HFFc6 (cell line): ENCODE data around the gene TLCD3B. TPM values are rescaled to one million over a fixed set of nuclear protein-coding genes. Genes with fewer than 3 reads are reported as not detected.

Source experiments
- DNase-seq: peaks from one replicate; pipeline ENCODE4 v3.0.0-alpha.2; 2018
- H3K27ac Mint-ChIP-seq: 2 replicates; pipeline ENCODE4 v1.8.0; 2020; ENCODE audit warnings: mild to moderate bottlenecking, mixed read lengths
- H3K27me3 Mint-ChIP-seq: 2 replicates; pipeline ENCODE4 v1.8.0; 2021; ENCODE audit warnings: mild to moderate bottlenecking, moderate library complexity, mixed read lengths; ENCODE audit not compliant: insufficient read depth
- H3K36me3 Mint-ChIP-seq: 2 replicates; pipeline ENCODE4 v1.8.0; 2021; ENCODE audit warnings: low read depth, mixed read lengths
- H3K4me1 Mint-ChIP-seq: 2 replicates; pipeline ENCODE4 v1.8.0; 2020; ENCODE audit warnings: low read depth, mixed read lengths
- H3K4me3 Mint-ChIP-seq: 2 replicates; pipeline ENCODE4 v1.8.0; 2020; ENCODE audit warnings: mild to moderate bottlenecking, moderate library complexity, mixed read lengths
- H3K9me3 Mint-ChIP-seq: 2 replicates; pipeline ENCODE4 v1.8.0; 2020; ENCODE audit warnings: mild to moderate bottlenecking, mixed read lengths
- CTCF ChIP-seq: fragments of 200-600 bp; sonication (generic); IDR thresholded peaks from 2 replicates; pipeline ENCODE4 v1.5.0; 2021; ENCODE audit warnings: antibody characterized with exemption, mild to moderate bottlenecking
- total RNA-seq, 6 experiments: library from RNA; stranded (reverse); fragmentation: NEBNext Ultra II Directional; extraction: Animal tissue kit (Norgen Biotek cat#: 25700); gene quantifications; 2 replicates in 1 of 6; 3 replicates in 5 of 6; pipeline ENCODE4 v1.2.3, GENCODE V29; 2021

The TLCD3B gene
- total RNA-seq, 6 experiments from 2014 or later, result 0.28 to 0.39 (median 0.33) TPM; not detected in 2

DNA sequence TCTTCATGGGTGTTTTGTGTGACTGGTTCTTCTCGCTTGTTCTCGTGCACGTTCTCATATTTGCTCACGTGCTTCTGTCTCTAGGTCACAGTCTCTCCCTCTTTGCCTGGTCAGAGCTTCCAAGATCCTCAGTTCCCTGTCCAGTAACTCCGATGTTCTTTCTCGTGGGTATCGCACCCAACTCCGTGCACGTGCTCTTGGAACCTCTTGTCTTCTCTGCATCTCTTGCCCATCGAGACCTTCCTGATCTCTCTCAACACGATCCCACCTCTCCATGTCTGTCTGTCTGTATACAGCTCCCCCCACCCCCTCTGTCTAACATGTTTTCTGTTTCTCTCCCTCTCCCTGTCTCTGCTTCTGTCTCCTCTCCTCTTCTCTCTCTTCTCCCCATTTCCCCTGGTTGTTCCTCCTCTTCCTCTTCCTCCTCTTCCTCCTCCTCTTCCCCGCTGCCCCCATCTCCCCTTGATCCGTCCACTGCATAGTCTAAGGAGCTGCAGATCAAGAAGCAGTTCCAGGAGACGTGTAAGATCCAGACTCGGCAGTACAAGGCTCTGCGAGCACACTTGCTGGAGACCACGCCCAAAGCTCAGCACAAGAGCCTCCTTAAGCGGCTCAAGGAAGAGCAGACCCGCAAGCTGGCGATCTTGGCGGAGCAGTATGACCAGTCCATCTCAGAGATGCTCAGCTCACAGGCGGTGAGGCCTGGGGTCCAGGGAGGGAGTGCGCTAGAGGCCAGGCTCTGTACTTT, 41.8 kb downstream of the TLCD3B start:
- Mint-ChIP-seq H3K27ac (0 out of 2 replicates have a peak overlapping the region, but pooled peaks have one; percentile 2), H3K9me3 (no peaks in the 10 kb centered on the region), H3K27me3 (no peaks in the 10 kb centered on the region; the same call in none of the 2 replicates), H3K36me3 (peaks cover 27% of the 10 kb centered on the region), H3K4me3 (no peak overlapping the region), H3K4me1 (peaks cover 14% of the 10 kb centered on the region)
- DNase-seq, result no peak
- TF ChIP-seq CTCF, result no peak

- no peak overlapping the region for H3K4me3 Mint-ChIP-seq
- no peak for DNase-seq
- no peaks in the 10 kb centered on the region; the same call in none of the 2 replicates for H3K27me3 Mint-ChIP-seq
- H3K36me3 Mint-ChIP-seq, result peaks cover 34% of the 10 kb centered on the region
- H3K9me3 Mint-ChIP-seq, result no peaks in the 10 kb centered on the region
- TF ChIP-seq CTCF, result no peak
- peaks cover 11% of the 10 kb centered on the region for H3K4me1 Mint-ChIP-seq
- H3K27ac Mint-ChIP-seq, result 0 out of 2 replicates have a peak overlapping the region, but pooled peaks have one; percentile 2
Observed at GRCh38 chr16:29988346-29989075, 42.6 kb downstream of the TLCD3B start.

DNA sequence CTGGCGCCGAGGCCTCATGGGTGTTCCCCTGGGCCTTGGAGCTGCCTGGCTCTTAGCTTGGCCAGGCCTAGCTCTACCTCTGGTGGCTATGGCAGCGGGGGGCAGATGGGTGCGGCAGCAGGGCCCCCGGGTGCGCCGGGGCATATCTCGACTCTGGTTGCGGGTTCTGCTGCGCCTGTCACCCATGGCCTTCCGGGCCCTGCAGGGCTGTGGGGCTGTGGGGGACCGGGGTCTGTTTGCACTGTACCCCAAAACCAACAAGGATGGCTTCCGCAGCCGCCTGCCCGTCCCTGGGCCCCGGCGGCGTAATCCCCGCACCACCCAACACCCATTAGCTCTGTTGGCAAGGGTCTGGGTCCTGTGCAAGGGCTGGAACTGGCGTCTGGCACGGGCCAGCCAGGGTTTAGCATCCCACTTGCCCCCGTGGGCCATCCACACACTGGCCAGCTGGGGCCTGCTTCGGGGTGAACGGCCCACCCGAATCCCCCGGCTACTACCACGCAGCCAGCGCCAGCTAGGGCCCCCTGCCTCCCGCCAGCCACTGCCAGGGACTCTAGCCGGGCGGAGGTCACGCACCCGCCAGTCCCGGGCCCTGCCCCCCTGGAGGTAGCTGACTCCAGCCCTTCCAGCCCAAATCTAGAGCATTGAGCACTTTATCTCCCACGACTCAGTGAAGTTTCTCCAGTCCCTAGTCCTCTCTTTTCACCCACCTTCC, 43.5 kb downstream of the TLCD3B start:
- no peak for TF ChIP-seq CTCF
- Mint-ChIP-seq H3K4me1 (peaks cover 12% of the 10 kb centered on the region), H3K4me3 (no peak overlapping the region), H3K27ac (no peak overlapping the region), H3K27me3 (no peaks in the 10 kb centered on the region; the same call in 1 of the 2 replicates), H3K36me3 (peaks cover 33% of the 10 kb centered on the region), H3K9me3 (no peaks in the 10 kb centered on the region)
- no peak for DNase-seq

- TF ChIP-seq CTCF, result no peak
- Mint-ChIP-seq H3K4me3 (no peak overlapping the region), H3K9me3 (no peaks in the 10 kb centered on the region), H3K4me1 (peaks cover 7% of the 10 kb centered on the region), H3K36me3 (peaks cover 27% of the 10 kb centered on the region), H3K27ac (no peak overlapping the region), H3K27me3 (no peaks in the 10 kb centered on the region; the same call in 1 of the 2 replicates)
- DNase-seq, result no peak
Observed at GRCh38 chr16:29986931-29987330, 44.1 kb downstream of the TLCD3B start.

- no peak for DNase-seq
- Mint-ChIP-seq H3K4me3 (no peak overlapping the region), H3K9me3 (no peaks in the 10 kb centered on the region), H3K4me1 (peaks cover 7% of the 10 kb centered on the region), H3K27ac (no peak overlapping the region), H3K36me3 (peaks cover 27% of the 10 kb centered on the region), H3K27me3 (no peaks in the 10 kb centered on the region; the same call in 1 of the 2 replicates)
- TF ChIP-seq CTCF, result no peak
Observed at GRCh38 chr16:29986231-29986630, 44.8 kb downstream of the TLCD3B start.
